ENCODE measurements around the gene CACNA1C.

Gene CACNA1C

GRCh38 chr12:2417481-2418160 lies 364.8 kb downstream of the CACNA1C start:
- Histone ChIP-seq H3K4me3 (ENCODE audit: severe bottlenecking) (no peak overlapping the region), H3K27ac (ENCODE audit: poor library complexity, severe bottlenecking) (no peak overlapping the region), H3K36me3 (ENCODE audit: low read depth) (no peaks in the 10 kb centered on the region), H3K4me1 (ENCODE audit: insufficient read depth, poor library complexity, severe bottlenecking) (no peaks in the 10 kb centered on the region), H3K9me3 (ENCODE audit: severe bottlenecking) (no peaks in the 10 kb centered on the region), H3K27me3 (ENCODE audit: insufficient read depth, poor library complexity, severe bottlenecking) (peaks cover 37% of the 10 kb centered on the region)
- DNase-seq (ENCODE audit: low spot score) (no peak), ATAC-seq (ENCODE audit: low read depth) (no peak)
- no peak for TF ChIP-seq CTCF (IDR thresholded peaks at IDR 0.05; ENCODE audit: poor library complexity, severe bottlenecking)

GRCh38 chr12:2418579-2418978 lies 365.8 kb downstream of the CACNA1C start:
- no peak overlapping the region for H3K4me3 ChIP-seq (ENCODE audit: severe bottlenecking)
- no peaks in the 10 kb centered on the region for H3K9me3 ChIP-seq (ENCODE audit: severe bottlenecking)
- peaks cover 43% of the 10 kb centered on the region for H3K27me3 ChIP-seq (ENCODE audit: insufficient read depth, poor library complexity, severe bottlenecking)
- TF ChIP-seq CTCF (IDR thresholded peaks at IDR 0.05; ENCODE audit: poor library complexity, severe bottlenecking), result no peak
- no peak for ATAC-seq (ENCODE audit: low read depth)
- H3K4me1 ChIP-seq (ENCODE audit: insufficient read depth, poor library complexity, severe bottlenecking), result no peaks in the 10 kb centered on the region
- no peaks in the 10 kb centered on the region for H3K36me3 ChIP-seq (ENCODE audit: low read depth)
- no peak overlapping the region for H3K27ac ChIP-seq (ENCODE audit: poor library complexity, severe bottlenecking)
- no peak for DNase-seq (ENCODE audit: low spot score)

GRCh38 chr12:2422591-2422990 lies 369.8 kb downstream of the CACNA1C start:
- no peaks in the 10 kb centered on the region for H3K4me1 ChIP-seq (ENCODE audit: insufficient read depth, poor library complexity, severe bottlenecking)
- no peak for TF ChIP-seq CTCF (IDR thresholded peaks at IDR 0.05; ENCODE audit: poor library complexity, severe bottlenecking)
- ATAC-seq (ENCODE audit: low read depth), result peak; percentile 14; the same call in 1 of the 3 replicates
- H3K4me3 ChIP-seq (ENCODE audit: severe bottlenecking), result no peak overlapping the region
- H3K36me3 ChIP-seq (ENCODE audit: low read depth), result no peaks in the 10 kb centered on the region
- DNase-seq (ENCODE audit: low spot score), result no peak
- H3K9me3 ChIP-seq (ENCODE audit: severe bottlenecking), result no peaks in the 10 kb centered on the region
- peaks cover 54% of the 10 kb centered on the region for H3K27me3 ChIP-seq (ENCODE audit: insufficient read depth, poor library complexity, severe bottlenecking)
- no peak overlapping the region for H3K27ac ChIP-seq (ENCODE audit: poor library complexity, severe bottlenecking)

- no peaks in the 10 kb centered on the region for H3K4me1 ChIP-seq (ENCODE audit: insufficient read depth, poor library complexity, severe bottlenecking)
- TF ChIP-seq CTCF (IDR thresholded peaks at IDR 0.05; ENCODE audit: poor library complexity, severe bottlenecking), result no peak
- no peak overlapping the region for H3K27ac ChIP-seq (ENCODE audit: poor library complexity, severe bottlenecking)
- DNase-seq (ENCODE audit: low spot score) (no peak), ATAC-seq (ENCODE audit: low read depth) (no peak)
- H3K27me3 ChIP-seq (ENCODE audit: insufficient read depth, poor library complexity, severe bottlenecking), result peaks cover 45% of the 10 kb centered on the region
- H3K4me3 ChIP-seq (ENCODE audit: severe bottlenecking), result no peak overlapping the region
- no peaks in the 10 kb centered on the region for H3K9me3 ChIP-seq (ENCODE audit: severe bottlenecking)
- H3K36me3 ChIP-seq (ENCODE audit: low read depth), result no peaks in the 10 kb centered on the region
Measured at GRCh38 chr12:2429032-2429431, 376.2 kb downstream of the CACNA1C start.

DNA sequence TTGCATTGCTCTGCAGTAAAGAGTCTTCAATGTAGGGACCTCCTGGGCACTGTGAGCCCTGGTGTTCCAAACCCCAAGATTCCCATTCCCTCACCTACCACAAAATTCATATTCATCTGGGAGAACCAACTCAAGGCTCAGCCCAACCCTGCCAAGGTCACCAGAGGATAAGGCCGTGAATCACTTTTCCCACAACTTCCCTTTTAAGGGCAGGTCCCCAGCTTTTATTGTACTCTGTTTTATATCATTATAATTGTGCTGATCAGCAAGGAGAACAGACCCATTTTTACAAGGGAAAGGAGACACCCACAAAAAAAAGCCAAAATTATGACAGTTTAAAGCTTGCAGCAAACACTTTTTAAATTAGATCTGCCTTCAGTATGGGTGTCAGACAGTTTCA lies 379.0 kb downstream of the CACNA1C start:
- H3K4me3 ChIP-seq (ENCODE audit: severe bottlenecking), result no peak overlapping the region
- no peaks in the 10 kb centered on the region for H3K9me3 ChIP-seq (ENCODE audit: severe bottlenecking)
- ATAC-seq (ENCODE audit: low read depth) (no peak), DNase-seq (ENCODE audit: low spot score) (no peak)
- no peak overlapping the region for H3K27ac ChIP-seq (ENCODE audit: poor library complexity, severe bottlenecking)
- H3K4me1 ChIP-seq (ENCODE audit: insufficient read depth, poor library complexity, severe bottlenecking), result no peaks in the 10 kb centered on the region
- H3K27me3 ChIP-seq (ENCODE audit: insufficient read depth, poor library complexity, severe bottlenecking), result peaks cover 39% of the 10 kb centered on the region
- TF ChIP-seq CTCF (IDR thresholded peaks at IDR 0.05; ENCODE audit: poor library complexity, severe bottlenecking), result no peak
- no peaks in the 10 kb centered on the region for H3K36me3 ChIP-seq (ENCODE audit: low read depth)

Measured in RWPE2 (cell line).